Activated naive CD8-positive, alpha-beta T cell (primary cell): ENCODE results near the gene MED12.

ENCODE experiments used
- H3K27ac Mint-ChIP-seq: one replicate; pipeline ENCODE4 v1.8.0; 2021; ENCODE audit warnings: mixed read lengths
- H3K27me3 Mint-ChIP-seq: one replicate; pipeline ENCODE4 v1.8.0; 2021; ENCODE audit warnings: mixed read lengths
- H3K36me3 Mint-ChIP-seq: one replicate; pipeline ENCODE4 v1.8.0; 2021; ENCODE audit warnings: mixed read lengths
- H3K4me1 Mint-ChIP-seq: one replicate; pipeline ENCODE4 v1.8.0; 2021; ENCODE audit warnings: low read depth, mixed read lengths
- H3K4me3 Mint-ChIP-seq: one replicate; pipeline ENCODE4 v1.8.0; 2021; ENCODE audit warnings: mild to moderate bottlenecking, mixed read lengths
- H3K9me3 Mint-ChIP-seq: one replicate; pipeline ENCODE4 v1.8.0; 2021; ENCODE audit warnings: low read depth, mixed read lengths

The MED12 gene

GRCh38 chrX:71100581-71101505, 17.6 kb upstream of the MED12 start:
- Mint-ChIP-seq H3K27me3 (no peaks in the 10 kb centered on the region), H3K9me3 (no peaks in the 10 kb centered on the region), H3K4me3 (no peak overlapping the region), H3K36me3 (peaks cover 4% of the 10 kb centered on the region), H3K4me1 (peaks cover 73% of the 10 kb centered on the region), H3K27ac (peak overlapping the region; percentile 34)

- no peaks in the 10 kb centered on the region for H3K9me3 Mint-ChIP-seq
- H3K27ac Mint-ChIP-seq = peak overlapping the region; percentile 78
- H3K36me3 Mint-ChIP-seq = peaks cover 10% of the 10 kb centered on the region
- peak overlapping the region; percentile 60 for H3K4me3 Mint-ChIP-seq
- H3K27me3 Mint-ChIP-seq = no peaks in the 10 kb centered on the region
- peaks cover 81% of the 10 kb centered on the region for H3K4me1 Mint-ChIP-seq
Measured at GRCh38 chrX:71102292-71102691, 16.1 kb upstream of the MED12 start.

GRCh38 chrX:71103110-71103983, 15.0 kb upstream of the MED12 start:
- H3K27ac Mint-ChIP-seq = peak overlapping the region; percentile 87
- peaks cover 11% of the 10 kb centered on the region for H3K36me3 Mint-ChIP-seq
- no peaks in the 10 kb centered on the region for H3K27me3 Mint-ChIP-seq
- peak overlapping the region; percentile 82 for H3K4me3 Mint-ChIP-seq
- H3K4me1 Mint-ChIP-seq = peaks cover 82% of the 10 kb centered on the region
- no peaks in the 10 kb centered on the region for H3K9me3 Mint-ChIP-seq

- H3K9me3 Mint-ChIP-seq = no peaks in the 10 kb centered on the region
- peaks cover 14% of the 10 kb centered on the region for H3K36me3 Mint-ChIP-seq
- peak overlapping the region; percentile 91 for H3K27ac Mint-ChIP-seq
- peak overlapping the region; percentile 79 for H3K4me3 Mint-ChIP-seq
- no peaks in the 10 kb centered on the region for H3K27me3 Mint-ChIP-seq
- peaks cover 71% of the 10 kb centered on the region for H3K4me1 Mint-ChIP-seq
Measured at GRCh38 chrX:71105628-71106027, 12.8 kb upstream of the MED12 start.

- peaks cover 18% of the 10 kb centered on the region for H3K36me3 Mint-ChIP-seq
- H3K9me3 Mint-ChIP-seq = no peaks in the 10 kb centered on the region
- H3K27ac Mint-ChIP-seq = peak within 1 kb of the TSS; percentile 91
- peak within 1 kb of the TSS; percentile 99 for H3K4me3 Mint-ChIP-seq
- H3K4me1 Mint-ChIP-seq = peaks cover 63% of the 10 kb centered on the region
- no peaks in the 10 kb centered on the region for H3K27me3 Mint-ChIP-seq
Measured at GRCh38 chrX:71106427-71106826, 12.0 kb upstream of the MED12 start, which contains the start of gene CXorf65. Gene CXorf65, minus strand, starts transcription at chrX:71106740. Its CDS starts 184 bp downstream, at chrX:71106556.

- Mint-ChIP-seq H3K36me3 (peaks cover 18% of the 10 kb centered on the region), H3K9me3 (no peaks in the 10 kb centered on the region), H3K4me1 (peaks cover 58% of the 10 kb centered on the region)
Measured at GRCh38 chrX:71107245-71107644, 11.2 kb upstream of the MED12 start.

GRCh38 chrX:71107762-71108360, 10.5 kb upstream of the MED12 start:
- Mint-ChIP-seq H3K27ac (peak overlapping the region; percentile 98), H3K4me3 (peak overlapping the region; percentile 99), H3K36me3 (peaks cover 18% of the 10 kb centered on the region), H3K4me1 (peaks cover 56% of the 10 kb centered on the region), H3K9me3 (no peaks in the 10 kb centered on the region), H3K27me3 (no peaks in the 10 kb centered on the region)

More at GRCh38 chrX:71107245-71107644, 11.2 kb upstream of the MED12 start:
- peak overlapping the region; percentile 79 for H3K27ac Mint-ChIP-seq
- H3K27me3 Mint-ChIP-seq = no peaks in the 10 kb centered on the region
- peak overlapping the region; percentile 99 for H3K4me3 Mint-ChIP-seq

GRCh38 chrX:71109051-71109450, 9.3 kb upstream of the MED12 start:
- H3K27me3 Mint-ChIP-seq = no peaks in the 10 kb centered on the region
- no peaks in the 10 kb centered on the region for H3K9me3 Mint-ChIP-seq
- peak overlapping the region; percentile 99 for H3K4me3 Mint-ChIP-seq
- peaks cover 18% of the 10 kb centered on the region for H3K36me3 Mint-ChIP-seq
- peak overlapping the region; percentile 98 for H3K27ac Mint-ChIP-seq
- H3K4me1 Mint-ChIP-seq = peaks cover 53% of the 10 kb centered on the region

- H3K27me3 Mint-ChIP-seq = no peaks in the 10 kb centered on the region
- peak within 1 kb of the TSS; percentile 98 for H3K27ac Mint-ChIP-seq
- H3K9me3 Mint-ChIP-seq = no peaks in the 10 kb centered on the region
- peak within 1 kb of the TSS; percentile 99 for H3K4me3 Mint-ChIP-seq
- H3K36me3 Mint-ChIP-seq = peaks cover 12% of the 10 kb centered on the region
- peaks cover 39% of the 10 kb centered on the region for H3K4me1 Mint-ChIP-seq
Measured at GRCh38 chrX:71111141-71111843, 7.1 kb upstream of the MED12 start, which contains the start of gene IL2RG. Gene IL2RG, minus strand, starts transcription at chrX:71111577. Its CDS starts 38 bp downstream, at chrX:71111539.

- Mint-ChIP-seq H3K4me3 (peak overlapping the region; percentile 99), H3K27ac (peak overlapping the region; percentile 98), H3K9me3 (no peaks in the 10 kb centered on the region), H3K36me3 (peaks cover 8% of the 10 kb centered on the region), H3K4me1 (peaks cover 35% of the 10 kb centered on the region), H3K27me3 (no peaks in the 10 kb centered on the region)
Measured at GRCh38 chrX:71111921-71112431, 6.4 kb upstream of the MED12 start.

- peaks cover 34% of the 10 kb centered on the region for H3K4me1 Mint-ChIP-seq
- no peaks in the 10 kb centered on the region for H3K36me3 Mint-ChIP-seq
- peak overlapping the region; percentile 50 for H3K27ac Mint-ChIP-seq
- H3K4me3 Mint-ChIP-seq = no peak overlapping the region
- no peaks in the 10 kb centered on the region for H3K9me3 Mint-ChIP-seq
- H3K27me3 Mint-ChIP-seq = no peaks in the 10 kb centered on the region
Measured at GRCh38 chrX:71117358-71117757, 1.0 kb upstream of the MED12 start.

- Mint-ChIP-seq H3K27ac (peak overlapping the region; percentile 73), H3K4me1 (peaks cover 26% of the 10 kb centered on the region), H3K27me3 (no peaks in the 10 kb centered on the region)
Measured at GRCh38 chrX:71118985-71119535, 664 bp downstream of the MED12 start.

GRCh38 chrX:71128166-71128833, 9.9 kb downstream of the MED12 start:
- no peaks in the 10 kb centered on the region for H3K9me3 Mint-ChIP-seq
- H3K27me3 Mint-ChIP-seq = no peaks in the 10 kb centered on the region
- H3K36me3 Mint-ChIP-seq = peaks cover 5% of the 10 kb centered on the region
- peaks cover 18% of the 10 kb centered on the region for H3K4me1 Mint-ChIP-seq
- H3K4me3 Mint-ChIP-seq = no peak overlapping the region
- peak overlapping the region; percentile 76 for H3K27ac Mint-ChIP-seq

More at GRCh38 chrX:71118985-71119535, 664 bp downstream of the MED12 start:
- Mint-ChIP-seq H3K9me3 (no peaks in the 10 kb centered on the region), H3K36me3 (no peaks in the 10 kb centered on the region), H3K4me3 (peak overlapping the region; percentile 88)
